ENCODE data around the gene TMEM229A. TPM values are rescaled to one million over a fixed set of nuclear protein-coding genes. Genes with fewer than 3 reads are reported as not detected.
"Not testable (repeated sequence)": the region's sequence is repeated elsewhere in the genome, so short reads cannot be mapped to it uniquely, and the experiment has no call there.

The TMEM229A gene
- total RNA-seq, 1 donor = 3.8 TPM

- H3K4me3 ChIP-seq (ENCODE audit: low read depth, low read length) = no peak overlapping the region
- DNase-seq (ENCODE audit: low read depth) = no peak
- TF ChIP-seq CTCF (IDR thresholded peaks at IDR 0.05; ENCODE audit: insufficient read depth, low read length) = no peak
Observed at GRCh38 chr7:124022551-124022950, 10.3 kb downstream of the TMEM229A start.

- no peak for DNase-seq (ENCODE audit: low read depth)
- no peak overlapping the region for H3K4me3 ChIP-seq (ENCODE audit: low read depth, low read length)
- no peak for TF ChIP-seq CTCF (IDR thresholded peaks at IDR 0.05; ENCODE audit: insufficient read depth, low read length)
Observed at GRCh38 chr7:124020060-124020459, 12.8 kb downstream of the TMEM229A start.

GRCh38 chr7:124013306-124013705, 19.6 kb downstream of the TMEM229A start:
- no peak for DNase-seq (ENCODE audit: low read depth)
- no peak for TF ChIP-seq CTCF (IDR thresholded peaks at IDR 0.05; ENCODE audit: insufficient read depth, low read length)
- H3K4me3 ChIP-seq (ENCODE audit: low read depth, low read length) = no peak overlapping the region

- TF ChIP-seq CTCF (IDR thresholded peaks at IDR 0.05; ENCODE audit: insufficient read depth, low read length) = no peak
- DNase-seq (ENCODE audit: low read depth) = no peak
- no peak overlapping the region for H3K4me3 ChIP-seq (ENCODE audit: low read depth, low read length)
Observed at GRCh38 chr7:124012864-124013263, 20.0 kb downstream of the TMEM229A start.

- H3K4me3 ChIP-seq (ENCODE audit: low read depth, low read length) = no peak overlapping the region
- no peak for DNase-seq (ENCODE audit: low read depth)
- no peak for TF ChIP-seq CTCF (IDR thresholded peaks at IDR 0.05; ENCODE audit: insufficient read depth, low read length)
Observed at GRCh38 chr7:124009321-124009720, 23.5 kb downstream of the TMEM229A start.

- DNase-seq (ENCODE audit: low read depth); H3K4me3 ChIP-seq (ENCODE audit: low read depth, low read length): not testable (repeated sequence)
Observed at GRCh38 chr7:124008296-124008695, 24.6 kb downstream of the TMEM229A start.

GRCh38 chr7:123999703-124000102, 33.2 kb downstream of the TMEM229A start:
- DNase-seq (ENCODE audit: low read depth) = no peak
- H3K4me3 ChIP-seq (ENCODE audit: low read depth, low read length) = no peak overlapping the region
- TF ChIP-seq CTCF (IDR thresholded peaks at IDR 0.05; ENCODE audit: insufficient read depth, low read length) = no peak

All from fibroblast of the aortic adventitia (primary cell).